Gastroesophageal sphincter (tissue), 4 donors: Measurements from ENCODE around the gene LGR4. TPM values are rescaled to one million over a fixed set of nuclear protein-coding genes. Genes with fewer than 3 reads are reported as not detected.
"Not testable (repeated sequence)": the region's sequence is repeated elsewhere in the genome, so short reads cannot be mapped to it uniquely, and the experiment has no call there.

Experiments
- ATAC-seq: fragments of 150-250 bp; one replicate; pipeline ENCODE4 v1.9.1; 2016; ENCODE audit warnings: mild to moderate bottlenecking, moderate library complexity
- H3K27ac ChIP-seq, 4 donors: fragments of 200-600 bp; sonication (generic) in 3 of 4; 1 replicate in 3 of 4; 2 replicates in 1 of 4; pipeline ENCODE4 v1.5.1; 2016 to 2019
- H3K27me3 ChIP-seq: fragments of 200-600 bp; sonication (generic); one replicate; pipeline ENCODE4 v1.5.1; 2019
- H3K36me3 ChIP-seq, 2 donors: fragments of 200-600 bp; sonication (generic); one replicate each; pipeline ENCODE4 v1.5.1; 2019; ENCODE audit warnings: control low read depth in 1 of 2
- H3K4me1 ChIP-seq, 3 donors: fragments of 200-600 bp; sonication (generic); 1 replicate in 2 of 3; 2 replicates in 1 of 3; pipeline ENCODE4 v1.5.1; 2016 to 2019; ENCODE audit warnings: control low read depth in 2 of 3
- H3K4me3 ChIP-seq, 2 donors: fragments of 200-600 bp; sonication (generic); one replicate each; pipeline ENCODE4 v1.5.1; 2019; ENCODE audit warnings: mild to moderate bottlenecking in 1 of 2, moderate library complexity in 1 of 2
- H3K9me3 ChIP-seq, 3 donors: fragments of 200-600 bp; sonication (generic); one replicate each; pipeline ENCODE4 v1.5.1; 2017 to 2019; ENCODE audit warnings: control low read depth in 2 of 3
- CTCF ChIP-seq, 4 experiments: fragments of 200-600 bp in 2 of 4; fragments of 450-650 bp in 2 of 4; sonication (generic) in 1 of 4; IDR thresholded peaks; one replicate each; pipeline ENCODE4 v1.5.1; 2017 to 2019; ENCODE audit warnings: antibody characterized with exemption in 4 of 4, mild to moderate bottlenecking in 2 of 4, moderate library complexity in 2 of 4
- EP300 ChIP-seq: sonication (generic); formaldehyde crosslinking; IDR thresholded peaks from one replicate; pipeline ENCODE4 v1.6.1; 2017; ENCODE audit warnings: antibody characterized with exemption, mild to moderate bottlenecking
- POLR2A ChIP-seq, 2 donors: fragments of 450-650 bp; IDR thresholded peaks; one replicate each; pipeline ENCODE4 v1.6.1; 2017; ENCODE audit warnings: antibody characterized with exemption in 2 of 2, mild to moderate bottlenecking in 2 of 2, moderate library complexity in 1 of 2
- POLR2AphosphoS5 ChIP-seq: sonication (generic); formaldehyde crosslinking; IDR thresholded peaks from one replicate; pipeline ENCODE4 v1.6.1; 2017; ENCODE audit warnings: antibody characterized with exemption
- WGBS, 2 donors: methylation state at CpG; one replicate each; pipeline ENCODE4 v1.1.5; 2018; ENCODE audit warnings: low coverage in 1 of 2; 5-methylcytosine and 5-hydroxymethylcytosine counted together
- total RNA-seq, 4 donors: library from RNA; depleted of rRNA; stranded (reverse); fragments of >200 nt; gene quantifications; one replicate each; pipeline ENCODE4 v1.1.0, GENCODE V29; 2016

Gene LGR4
- total RNA-seq, 4 donors from 2014 or later = 21.0 to 35.9 (median 31.8) TPM

GRCh38 chr11:27453701-27454100, 18.9 kb downstream of the LGR4 start:
- Histone ChIP-seq H3K4me3 (no peak overlapping the region), H3K4me1 (peaks cover 0 to 45% (median 0%) of the 10 kb centered on the region in 3 donors), H3K27ac (no peak overlapping the region), H3K9me3 (no peaks in the 10 kb centered on the region), H3K27me3 (no peaks in the 10 kb centered on the region), H3K36me3 (no peaks in the 10 kb centered on the region)
- no peak for ATAC-seq
- 83 to 100% methylated on average over 1 of the region's 1 CpG for WGBS, 2 donors
- TF ChIP-seq POLR2AphosphoS5 = no peak
- TF ChIP-seq CTCF (IDR thresholded peaks at IDR 0.05) = no peak
- no peak for TF ChIP-seq POLR2A (IDR thresholded peaks at IDR 0.05)
- TF ChIP-seq EP300 = no peak

- H3K27ac ChIP-seq = peak overlapping the region in 1 of 4 donors; percentile 6
- H3K9me3 ChIP-seq = no peaks in the 10 kb centered on the region
- H3K36me3 ChIP-seq = no peaks in the 10 kb centered on the region
- WGBS, 2 donors = 94 to 100% methylated on average over 3 of the region's 3 CpGs
- H3K4me3 ChIP-seq = no peak overlapping the region
- no peaks in the 10 kb centered on the region for H3K27me3 ChIP-seq
- TF ChIP-seq CTCF (IDR thresholded peaks at IDR 0.05) (no peak), EP300 (no peak), POLR2AphosphoS5 (no peak), POLR2A (IDR thresholded peaks at IDR 0.05) (no peak)
- no peak for ATAC-seq
- H3K4me1 ChIP-seq = peaks cover 0 to 45% (median 0%) of the 10 kb centered on the region in 3 donors
These were observed 20.4 kb downstream of the LGR4 start for GRCh38 chr11:27452147-27452546.

- TF ChIP-seq POLR2A (IDR thresholded peaks at IDR 0.05) (no peak), POLR2AphosphoS5 (no peak), EP300 (no peak), CTCF (IDR thresholded peaks at IDR 0.05) (no peak)
- Histone ChIP-seq H3K4me3 (no peak overlapping the region), H3K27ac (peak overlapping the region in 1 of 4 donors; percentile 6), H3K27me3 (no peaks in the 10 kb centered on the region), H3K4me1 (peaks cover 0 to 42% (median 0%) of the 10 kb centered on the region in 3 donors), H3K9me3 (no peaks in the 10 kb centered on the region), H3K36me3 (no peaks in the 10 kb centered on the region)
- no peak for ATAC-seq
- WGBS, 2 donors = 50 to 82% methylated on average over 1 of the region's 1 CpG
These were observed 21.2 kb downstream of the LGR4 start for GRCh38 chr11:27451244-27451965.

GRCh38 chr11:27448184-27448540, 24.4 kb downstream of the LGR4 start:
- H3K36me3 ChIP-seq, H3K4me3 ChIP-seq, H3K27ac ChIP-seq, H3K9me3 ChIP-seq, H3K27me3 ChIP-seq, ATAC-seq: not testable (repeated sequence)
- WGBS, 2 donors = 91 to 96% methylated on average over 5 of the region's 5 CpGs
- H3K4me1 ChIP-seq = peaks cover 0 to 42% (median 0%) of the 10 kb centered on the region in 3 donors

GRCh38 chr11:27447288-27448183, 25.1 kb downstream of the LGR4 start:
- TF ChIP-seq EP300 = no peak
- TF ChIP-seq POLR2AphosphoS5 = no peak
- no peak for TF ChIP-seq POLR2A (IDR thresholded peaks at IDR 0.05)
- no peak for TF ChIP-seq CTCF (IDR thresholded peaks at IDR 0.05)
- H3K9me3 ChIP-seq = no peaks in the 10 kb centered on the region
- H3K27ac ChIP-seq = no peak overlapping the region
- ATAC-seq = no peak
- WGBS, 2 donors = 87% methylated on average over 5 of the region's 5 CpGs
- no peaks in the 10 kb centered on the region for H3K27me3 ChIP-seq
- H3K36me3 ChIP-seq = no peaks in the 10 kb centered on the region
- H3K4me1 ChIP-seq = peaks cover 0 to 43% (median 0%) of the 10 kb centered on the region in 3 donors
- H3K4me3 ChIP-seq = no peak overlapping the region
